CD4-positive, alpha-beta T cell (primary cell): Measurements from ENCODE around the gene E2F2. TPM values are rescaled to one million over a fixed set of nuclear protein-coding genes. Genes with fewer than 3 reads are reported as not detected.

Experiments
- ATAC-seq: fragments of 200-7000 bp; cut with Tn5 transposase; one replicate; pipeline ENCODE4 v1.10.0; 2022; ENCODE audit warnings: mild to moderate bottlenecking; ENCODE audit not compliant: poor library complexity
- CTCF ChIA-PET: fragments of 350-600 bp; sonication (Branson Sonifier 250); formaldehyde crosslinking; loops from one replicate; lab custom pipeline; 2021; ENCODE audit warnings: antibody characterized with exemption, inconsistent platforms; lab: Charles Lee
- POLR2A ChIA-PET: fragments of 350-600 bp; sonication (Branson Sonifier 250); formaldehyde crosslinking; loops from one replicate; lab custom pipeline; 2021; ENCODE audit warnings: antibody characterized with exemption, inconsistent platforms; lab: Charles Lee
- DNase-seq, 14 experiments: peaks; one replicate each; pipeline ENCODE4 v3.0.0-alpha.2; 2013 to 2020; ENCODE audit warnings: mixed read lengths in 2 of 14
- H3K27ac ChIP-seq, 2 donors: one replicate each; pipeline versions ENCODE4 v1.5.1 to v1.7.0; 2013; ENCODE audit warnings: low read length in 2 of 2, low read depth in 1 of 2, mild to moderate bottlenecking in 1 of 2
- H3K27me3 ChIP-seq, 2 experiments: 1 replicate in 1 of 2; 2 replicates in 1 of 2; pipeline versions ENCODE4 v1.6.1 to v1.7.0; 2013; ENCODE audit warnings: low read length in 2 of 2, control low read depth in 1 of 2, mild to moderate bottlenecking in 1 of 2, moderate library complexity in 1 of 2; ENCODE audit not compliant: insufficient read depth in 2 of 2, control insufficient read depth in 1 of 2
- H3K36me3 ChIP-seq: one replicate; pipeline ENCODE4 v1.6.1; 2013; ENCODE audit warnings: low read length, control low read depth; ENCODE audit not compliant: insufficient read depth
- H3K4me1 ChIP-seq: one replicate; pipeline ENCODE4 v1.6.1; 2013; ENCODE audit warnings: low read length, control low read depth; ENCODE audit not compliant: insufficient read depth
- H3K4me3 ChIP-seq: one replicate; pipeline ENCODE4 v1.5.1; 2013; ENCODE audit warnings: mild to moderate bottlenecking, low read length, moderate library complexity
- H3K9me3 ChIP-seq, 2 experiments: 1 replicate in 1 of 2; 2 replicates in 1 of 2; pipeline versions ENCODE4 v1.6.1 to v1.7.0; 2013; ENCODE audit warnings: low read length in 2 of 2, mild to moderate bottlenecking in 2 of 2, control low read depth in 1 of 2, moderate library complexity in 1 of 2; ENCODE audit not compliant: control insufficient read depth in 1 of 2, insufficient read depth in 1 of 2
- H3K27ac Mint-ChIP-seq: one replicate; pipeline ENCODE4 v1.8.0; 2020; ENCODE audit warnings: mixed read lengths
- H3K27me3 Mint-ChIP-seq: one replicate; pipeline ENCODE4 v1.8.0; 2021; ENCODE audit warnings: mixed read lengths
- H3K36me3 Mint-ChIP-seq: one replicate; pipeline ENCODE4 v1.8.0; 2021; ENCODE audit warnings: low read depth, mixed read lengths
- H3K4me1 Mint-ChIP-seq: one replicate; pipeline ENCODE4 v1.8.0; 2021; ENCODE audit warnings: low read depth, mixed read lengths
- H3K4me3 Mint-ChIP-seq: one replicate; pipeline ENCODE4 v1.8.0; 2020; ENCODE audit warnings: mild to moderate bottlenecking, mixed read lengths
- H3K9me3 Mint-ChIP-seq: one replicate; pipeline ENCODE4 v1.8.0; 2020; ENCODE audit warnings: mixed read lengths
- intact Hi-C, 2 experiments: fragments of 100-400 bp; cut with DNase I in 1 of 2; cut with micrococcal nuclease in 1 of 2; formaldehyde crosslinking; loops; one replicate each; pipeline versions ENCODE4 v1.15.1 to v1.9.0; 2023 to 2025; cut with DNase I, micrococcal nuclease
- total RNA-seq, 174 experiments: library from RNA in 2 of 174; stranded (reverse) in 2 of 174; gene quantifications; one replicate each; pipeline ENCODE4 v1.2.3 and lab custom pipeline; 2021 to 2026
- TF ChIP-seq, protein P1 (sequence below): fragments of 200-600 bp; IDR thresholded peaks from one replicate; pipeline ENCODE4 v1.8.0; 2022; ENCODE audit warnings: antibody characterized with exemption, mild to moderate bottlenecking

Gene E2F2
- total RNA-seq, 2 experiments from 2014 or later, result 0.50 to 0.69 TPM

DNA sequence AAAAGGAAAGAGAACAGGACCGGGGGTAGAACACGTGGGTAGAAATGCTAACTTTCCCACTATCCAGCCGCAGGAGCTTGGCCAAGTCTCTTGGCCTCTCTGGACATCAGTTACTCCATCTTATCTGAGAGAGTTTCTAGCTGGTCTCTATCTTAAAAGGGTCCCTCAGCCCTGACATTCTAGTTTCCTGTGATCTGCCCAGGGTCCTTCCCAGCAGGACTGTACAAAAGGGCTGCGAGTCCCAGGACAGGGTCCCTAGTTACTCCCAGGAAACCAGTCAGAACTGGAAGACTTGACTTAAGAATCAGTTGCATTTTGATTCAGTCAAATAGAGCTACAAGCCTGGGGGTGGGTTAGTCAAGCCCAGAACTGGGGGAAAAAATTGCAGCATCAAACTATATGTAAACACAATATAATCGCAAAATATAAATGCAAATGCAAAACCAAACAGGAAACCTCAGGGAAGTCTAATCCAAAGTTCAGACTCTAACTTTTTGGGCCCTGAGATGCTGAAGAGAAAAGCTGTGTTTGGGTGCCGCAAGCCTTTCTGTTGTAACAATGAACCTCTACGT is 49.9 kb downstream of the E2F2 start:
- H3K9me3 Mint-ChIP-seq, result no peaks in the 10 kb centered on the region
- no peak overlapping the region for H3K27ac ChIP-seq
- no peaks in the 10 kb centered on the region for H3K36me3 Mint-ChIP-seq
- H3K4me1 Mint-ChIP-seq, result peaks cover 19% of the 10 kb centered on the region
- intact Hi-C loops, result loop anchor here (5.0 to 10.0 kb wide), 2 partner anchors 54 to 56 kb away; partner anchors contain the start of gene TCEA3 (in 1 of the 2)
- DNase-seq (no peak), ATAC-seq (no peak)
- TF ChIP-seq, protein P1, sequence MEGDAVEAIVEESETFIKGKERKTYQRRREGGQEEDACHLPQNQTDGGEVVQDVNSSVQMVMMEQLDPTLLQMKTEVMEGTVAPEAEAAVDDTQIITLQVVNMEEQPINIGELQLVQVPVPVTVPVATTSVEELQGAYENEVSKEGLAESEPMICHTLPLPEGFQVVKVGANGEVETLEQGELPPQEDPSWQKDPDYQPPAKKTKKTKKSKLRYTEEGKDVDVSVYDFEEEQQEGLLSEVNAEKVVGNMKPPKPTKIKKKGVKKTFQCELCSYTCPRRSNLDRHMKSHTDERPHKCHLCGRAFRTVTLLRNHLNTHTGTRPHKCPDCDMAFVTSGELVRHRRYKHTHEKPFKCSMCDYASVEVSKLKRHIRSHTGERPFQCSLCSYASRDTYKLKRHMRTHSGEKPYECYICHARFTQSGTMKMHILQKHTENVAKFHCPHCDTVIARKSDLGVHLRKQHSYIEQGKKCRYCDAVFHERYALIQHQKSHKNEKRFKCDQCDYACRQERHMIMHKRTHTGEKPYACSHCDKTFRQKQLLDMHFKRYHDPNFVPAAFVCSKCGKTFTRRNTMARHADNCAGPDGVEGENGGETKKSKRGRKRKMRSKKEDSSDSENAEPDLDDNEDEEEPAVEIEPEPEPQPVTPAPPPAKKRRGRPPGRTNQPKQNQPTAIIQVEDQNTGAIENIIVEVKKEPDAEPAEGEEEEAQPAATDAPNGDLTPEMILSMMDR, result no peak
- H3K27me3 ChIP-seq, result peaks cover 17 to 26% of the 10 kb centered on the region in 2 experiments
- no peak overlapping the region for H3K27ac Mint-ChIP-seq
- peaks cover 40% of the 10 kb centered on the region for H3K27me3 Mint-ChIP-seq
- H3K36me3 ChIP-seq, result no peaks in the 10 kb centered on the region
- H3K4me3 ChIP-seq, result no peak overlapping the region
- H3K4me1 ChIP-seq, result peaks cover 17% of the 10 kb centered on the region
- CTCF ChIA-PET, result no interaction called here
- POLR2A ChIA-PET, result no interaction called here
- H3K4me3 Mint-ChIP-seq, result peak overlapping the region; percentile 42
- H3K9me3 ChIP-seq, result peaks cover 0 to 4% of the 10 kb centered on the region in 2 experiments

DNA sequence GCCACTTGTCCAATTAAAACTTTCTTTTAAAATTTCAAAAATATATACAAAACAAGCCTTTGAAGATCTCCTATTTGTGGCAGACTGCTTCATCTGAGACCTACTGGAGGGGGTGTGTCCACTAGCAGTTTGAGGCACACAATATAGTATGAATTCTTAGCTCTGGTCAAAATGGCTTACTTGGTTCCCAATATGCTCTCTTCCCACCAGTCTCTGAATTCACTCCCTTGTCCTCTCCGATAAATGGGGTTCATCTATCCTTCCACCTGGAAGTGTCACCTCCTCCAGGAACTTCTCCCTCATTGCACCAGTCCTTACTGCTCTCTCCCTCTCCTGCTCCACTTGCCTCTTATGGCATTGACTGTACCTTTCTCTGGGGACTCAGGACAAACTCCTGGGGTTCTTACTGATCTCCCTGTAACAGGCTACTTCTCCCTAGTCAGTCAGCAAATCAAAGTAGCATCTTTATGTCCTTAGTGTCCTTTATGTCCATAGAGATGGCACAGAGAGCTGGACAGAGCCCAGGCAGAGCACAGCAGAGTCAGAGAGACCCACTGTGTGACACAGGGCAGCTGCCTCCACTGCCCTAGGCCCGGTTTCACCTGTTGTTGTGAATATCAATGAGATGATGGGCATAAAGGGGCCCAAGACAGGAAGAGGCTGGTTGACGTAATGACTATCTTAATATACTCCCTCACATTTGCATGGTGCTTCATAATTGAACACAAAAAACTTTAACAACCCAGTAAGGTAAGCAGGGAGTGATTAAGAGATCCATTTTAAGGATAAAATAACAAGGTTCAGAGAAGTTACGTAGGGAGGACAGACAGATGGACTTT is 50.6 kb downstream of the E2F2 start:
- ChIA-PET POLR2A (no interaction called here), CTCF (no interaction called here)
- peaks cover 19% of the 10 kb centered on the region for H3K4me1 Mint-ChIP-seq
- Histone ChIP-seq H3K27ac (no peak overlapping the region), H3K4me1 (peaks cover 17% of the 10 kb centered on the region), H3K9me3 (peaks cover 0 to 4% of the 10 kb centered on the region in 2 experiments), H3K4me3 (no peak overlapping the region), H3K36me3 (no peaks in the 10 kb centered on the region), H3K27me3 (peaks cover 17 to 28% of the 10 kb centered on the region in 2 experiments)
- ATAC-seq (no peak), DNase-seq (no peak)
- no peaks in the 10 kb centered on the region for H3K36me3 Mint-ChIP-seq
- no peaks in the 10 kb centered on the region for H3K9me3 Mint-ChIP-seq
- no peak overlapping the region for H3K27ac Mint-ChIP-seq
- TF ChIP-seq, protein P1, result no peak
- intact Hi-C loops, result loop anchor here (5.0 to 10.0 kb wide), 2 partner anchors 53 to 56 kb away; partner anchors contain the start of gene TCEA3 (in 1 of the 2)
- H3K27me3 Mint-ChIP-seq, result peaks cover 40% of the 10 kb centered on the region
- H3K4me3 Mint-ChIP-seq, result no peak overlapping the region

DNA sequence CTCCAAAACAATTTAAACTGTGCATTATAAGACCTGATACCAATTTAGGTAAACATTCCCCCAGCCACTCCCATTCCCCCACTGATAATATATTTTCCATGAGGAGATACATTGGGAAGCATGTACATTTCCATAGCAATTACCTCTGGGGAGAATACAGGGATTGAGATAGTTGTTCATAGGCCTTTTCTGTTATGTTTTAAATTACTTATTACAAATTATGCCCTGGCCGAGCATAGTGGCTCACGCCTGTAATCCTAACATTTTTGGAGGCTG is 51.4 kb downstream of the E2F2 start:
- Mint-ChIP-seq H3K36me3 (no peaks in the 10 kb centered on the region), H3K27me3 (peaks cover 36% of the 10 kb centered on the region), H3K27ac (no peak overlapping the region), H3K4me1 (peaks cover 12% of the 10 kb centered on the region), H3K9me3 (no peaks in the 10 kb centered on the region), H3K4me3 (no peak overlapping the region)
- intact Hi-C loops, result no loop called here
- Histone ChIP-seq H3K4me3 (no peak overlapping the region), H3K9me3 (peaks cover 0 to 4% of the 10 kb centered on the region in 2 experiments), H3K36me3 (no peaks in the 10 kb centered on the region), H3K27ac (no peak overlapping the region), H3K27me3 (peaks cover 17 to 30% of the 10 kb centered on the region in 2 experiments), H3K4me1 (peaks cover 11% of the 10 kb centered on the region)
- ChIA-PET CTCF (no interaction called here), POLR2A (no interaction called here)
- DNase-seq, result no peak
- TF ChIP-seq, protein P1, result no peak
- no peak for ATAC-seq
